Kidney epithelial cell (primary cell): ENCODE results near the gene RND3. TPM values are rescaled to one million over a fixed set of nuclear protein-coding genes. Genes with fewer than 3 reads are reported as not detected.

ENCODE experiments used
- DNase-seq: peaks from one replicate; pipeline ENCODE4 v3.0.0-alpha.2; 2010; ENCODE audit warnings: low read depth
- H3K27me3 ChIP-seq: 2 replicates; pipeline ENCODE4 v1.6.0; 2011; ENCODE audit warnings: low read length; ENCODE audit not compliant: control insufficient read depth, insufficient read depth
- H3K36me3 ChIP-seq: 2 replicates; pipeline ENCODE4 v1.5.1; 2011; ENCODE audit warnings: low read length; ENCODE audit not compliant: control insufficient read depth, insufficient read depth
- H3K4me3 ChIP-seq: 2 replicates; pipeline ENCODE4 v1.5.1; 2011; ENCODE audit warnings: low read depth, mild to moderate bottlenecking, control low read depth, low read length
- CTCF ChIP-seq: IDR thresholded peaks from 2 replicates; pipeline ENCODE4 v1.5.1; 2011; ENCODE audit warnings: mild to moderate bottlenecking, moderate library complexity, low read length, control low read depth, inconsistent platforms; ENCODE audit not compliant: insufficient read depth, poor library complexity, severe bottlenecking
- total RNA-seq: library from RNA; depleted of rRNA; stranded (reverse); fragments of >200 nt; gene quantifications from 2 replicates; pipeline ENCODE4 v1.2.3, GENCODE V29; 2015

The RND3 gene
- total RNA-seq, 1 donor from 2014 or later = 259 TPM

- Histone ChIP-seq H3K36me3 (no peaks in the 10 kb centered on the region), H3K27me3 (no peaks in the 10 kb centered on the region), H3K4me3 (no peak overlapping the region)
- no peak for DNase-seq
- TF ChIP-seq CTCF = no peak
These were observed 5.4 kb downstream of the RND3 start for GRCh38 chr2:150482111-150482510.

- no peaks in the 10 kb centered on the region for H3K27me3 ChIP-seq
- no peak overlapping the region for H3K4me3 ChIP-seq
- DNase-seq = no peak
- no peaks in the 10 kb centered on the region for H3K36me3 ChIP-seq
- TF ChIP-seq CTCF = no peak
These were observed 6.3 kb downstream of the RND3 start for GRCh38 chr2:150480971-150481830.

- TF ChIP-seq CTCF = no peak
- Histone ChIP-seq H3K27me3 (no peaks in the 10 kb centered on the region), H3K4me3 (no peak overlapping the region), H3K36me3 (no peaks in the 10 kb centered on the region)
- DNase-seq = no peak
These were observed 7.2 kb downstream of the RND3 start for GRCh38 chr2:150480241-150480640.

GRCh38 chr2:150479075-150479915 lies 8.2 kb downstream of the RND3 start:
- Histone ChIP-seq H3K27me3 (no peaks in the 10 kb centered on the region), H3K36me3 (no peaks in the 10 kb centered on the region), H3K4me3 (no peak overlapping the region)
- TF ChIP-seq CTCF = no peak
- DNase-seq = no peak

GRCh38 chr2:150478200-150478974 lies 9.1 kb downstream of the RND3 start:
- H3K4me3 ChIP-seq = no peak overlapping the region
- H3K27me3 ChIP-seq = no peaks in the 10 kb centered on the region

More at GRCh38 chr2:150478200-150478974, 9.1 kb downstream of the RND3 start:
- no peak for TF ChIP-seq CTCF
- H3K36me3 ChIP-seq = no peaks in the 10 kb centered on the region
- no peak for DNase-seq
